ENCODE measurements around the gene PRR23E.

GRCh38 chr3:127167315-127168043 is 25.5 kb upstream of the PRR23E start:
- TF ChIP-seq CTCF (conservative IDR thresholded peaks at IDR 0.05 in 1 of 2, IDR thresholded peaks at IDR 0.05 in 1 of 2; ENCODE audit: extremely low read depth in 1 of 2, insufficient read depth in 1 of 2, low read depth in 1 of 2, low read length in 2 of 2): no peak
- no peak for TF ChIP-seq EZH2 (IDR thresholded peaks at IDR 0.05; ENCODE audit: borderline replicate concordance, low read length)

Measured in mammary epithelial cell (primary cell).